Liver (tissue), 9 donors: ENCODE data around the gene AMD1. TPM values are rescaled to one million over a fixed set of nuclear protein-coding genes. Genes with fewer than 3 reads are reported as not detected.

Source experiments
- DNase-seq: peaks from one replicate; pipeline ENCODE4 v3.0.0-alpha.2; 2017; ENCODE audit warnings: low spot score
- H3K27ac ChIP-seq, 2 donors: one replicate each; pipeline ENCODE4 v1.7.0; 2013; ENCODE audit warnings: inconsistent platforms in 2 of 2, low read length in 2 of 2, control low read depth in 1 of 2, low read depth in 1 of 2, mild to moderate bottlenecking in 1 of 2
- H3K27me3 ChIP-seq, 4 donors: one replicate each; pipeline versions ENCODE4 v1.6.1 to v1.7.0; 2013; ENCODE audit warnings: low read length in 3 of 4, inconsistent platforms in 1 of 4, mild to moderate bottlenecking in 1 of 4, moderate library complexity in 1 of 4; ENCODE audit not compliant: control insufficient read depth in 4 of 4, insufficient read depth in 4 of 4
- H3K36me3 ChIP-seq, 4 donors: one replicate each; pipeline versions ENCODE4 v1.6.1 to v1.7.0; 2013; ENCODE audit warnings: low read length in 3 of 4, mild to moderate bottlenecking in 3 of 4, low read depth in 1 of 4, moderate library complexity in 1 of 4; ENCODE audit not compliant: control insufficient read depth in 4 of 4, insufficient read depth in 3 of 4
- H3K4me1 ChIP-seq, 4 donors: one replicate each; pipeline versions ENCODE4 v1.6.1 to v1.7.0; 2013; ENCODE audit warnings: low read length in 3 of 4, mild to moderate bottlenecking in 3 of 4, moderate library complexity in 1 of 4; ENCODE audit not compliant: control insufficient read depth in 4 of 4, insufficient read depth in 4 of 4
- H3K4me3 ChIP-seq, 3 donors: one replicate each; pipeline versions ENCODE4 v1.6.1 to v1.7.0; 2013; ENCODE audit warnings: low read length in 3 of 3, control low read depth in 1 of 3, low read depth in 1 of 3, mild to moderate bottlenecking in 1 of 3
- H3K9ac ChIP-seq, 2 donors: one replicate each; pipeline ENCODE4 v1.7.0; 2013; ENCODE audit warnings: low read length in 2 of 2, mild to moderate bottlenecking in 2 of 2, moderate library complexity in 2 of 2, control low read depth in 1 of 2, low read depth in 1 of 2
- H3K9me3 ChIP-seq, 4 donors: one replicate each; pipeline versions ENCODE4 v1.6.1 to v1.7.0; 2013; ENCODE audit warnings: low read length in 3 of 4; ENCODE audit not compliant: control insufficient read depth in 4 of 4
- ATF3 ChIP-seq: IDR thresholded peaks from 2 replicates; pipeline ENCODE4 v1.6.1; 2016; ENCODE audit warnings: antibody characterized with exemption
- CTCF ChIP-seq: fragments of 150-350 bp; IDR thresholded peaks from 2 replicates; pipeline ENCODE4 v1.5.1; 2017; ENCODE audit warnings: improper control_type of control experiment, low read depth, low read length; ENCODE audit not compliant: missing input control
- EGR1 ChIP-seq, 2 donors: IDR thresholded peaks; 2 replicates each; pipeline ENCODE4 v1.6.1; 2016 to 2018; ENCODE audit warnings: antibody characterized with exemption in 2 of 2, low read depth in 2 of 2
- FOXA1 ChIP-seq: IDR thresholded peaks from 2 replicates; pipeline ENCODE4 v1.6.1; 2016; ENCODE audit warnings: antibody characterized with exemption
- FOXA2 ChIP-seq: IDR thresholded peaks from 2 replicates; pipeline ENCODE4 v1.6.1; 2016; ENCODE audit warnings: antibody characterized with exemption
- GABPA ChIP-seq, 2 donors: IDR thresholded peaks in 1 of 2; conservative IDR thresholded peaks in 1 of 2; 2 replicates each; pipeline ENCODE4 v1.6.1; 2016; ENCODE audit warnings: antibody characterized with exemption in 2 of 2, mild to moderate bottlenecking in 1 of 2, moderate library complexity in 1 of 2
- HNF4A ChIP-seq, 2 donors: conservative IDR thresholded peaks; 2 replicates each; pipeline ENCODE4 v1.6.1; 2016; ENCODE audit warnings: antibody characterized with exemption in 2 of 2, mild to moderate bottlenecking in 2 of 2
- HNF4G ChIP-seq: IDR thresholded peaks from 2 replicates; pipeline ENCODE4 v1.6.1; 2016; ENCODE audit warnings: antibody characterized with exemption
- JUND ChIP-seq, 2 donors: IDR thresholded peaks; 2 replicates each; pipeline ENCODE4 v1.6.1; 2016; ENCODE audit warnings: antibody characterized with exemption in 2 of 2
- MAX ChIP-seq: IDR thresholded peaks from 2 replicates; pipeline ENCODE4 v1.6.1; 2016; ENCODE audit warnings: antibody characterized with exemption
- NR2F2 ChIP-seq: IDR thresholded peaks from 2 replicates; pipeline ENCODE4 v1.6.1; 2016; ENCODE audit warnings: antibody characterized with exemption
- RAD21 ChIP-seq, 2 donors: IDR thresholded peaks; 2 replicates each; pipeline ENCODE4 v1.6.1; 2016; ENCODE audit warnings: antibody characterized with exemption in 2 of 2, mild to moderate bottlenecking in 2 of 2
- REST ChIP-seq: IDR thresholded peaks from 2 replicates; pipeline ENCODE4 v1.6.1; 2016; ENCODE audit warnings: antibody characterized with exemption, mild to moderate bottlenecking
- RXRA ChIP-seq, 2 donors: IDR thresholded peaks; 2 replicates each; pipeline ENCODE4 v1.6.1; 2017 to 2018; ENCODE audit warnings: antibody characterized with exemption in 2 of 2, mild to moderate bottlenecking in 1 of 2
- SP1 ChIP-seq: IDR thresholded peaks from 2 replicates; pipeline ENCODE4 v1.6.1; 2018; ENCODE audit warnings: antibody characterized with exemption, mild to moderate bottlenecking
- TAF1 ChIP-seq: conservative IDR thresholded peaks from 2 replicates; pipeline ENCODE4 v1.6.1; 2016; ENCODE audit warnings: antibody characterized with exemption, mild to moderate bottlenecking
- YY1 ChIP-seq: IDR thresholded peaks from 2 replicates; pipeline ENCODE4 v1.6.1; 2016; ENCODE audit warnings: antibody characterized with exemption, mild to moderate bottlenecking
- ZBTB33 ChIP-seq: IDR thresholded peaks from 2 replicates; pipeline ENCODE4 v1.6.1; 2016; ENCODE audit warnings: antibody characterized with exemption
- WGBS: extraction: QIAGEN DNeasy Blood & Tissue Kit; methylation state at CpG from one replicate; pipeline ENCODE4 v1.1.7; 2013; 5-methylcytosine and 5-hydroxymethylcytosine counted together
- polyA plus RNA-seq, 2 donors: library from polyadenylated mRNA; stranded (reverse) in 1 of 2; unstranded in 1 of 2; fragments of 200-250 nt in 1 of 2; fragments of >200 nt in 1 of 2; fragmentation: Nextera tagmentation in 1 of 2; extraction: Ambion mirVana in 1 of 2; gene quantifications; one replicate each; pipeline versions ENCODE4 v1.2.1 to v1.2.3, GENCODE V29; 2013 to 2015
- total RNA-seq, 2 donors: library from RNA; depleted of rRNA; stranded (reverse); fragments of >200 nt; gene quantifications; one replicate each; pipeline ENCODE4 v1.2.3, GENCODE V29; 2014
- donor health status: healthy.
- donor health status: healthy.
- donor health status: healthy.
- donor health status: healthy.
- donor health status: healthy.

Gene AMD1
- total and polyA plus RNA-seq, 4 donors: 14.5 to 46.4 (median 32.7) TPM

GRCh38 chr6:110841266-110841665, 33.3 kb upstream of the AMD1 start:
- no peak overlapping the region for H3K4me3 ChIP-seq
- no peaks in the 10 kb centered on the region for H3K9me3 ChIP-seq
- no peaks in the 10 kb centered on the region for H3K36me3 ChIP-seq
- 91% methylated on average over 6 of the region's 6 CpGs for WGBS
- no peak overlapping the region for H3K9ac ChIP-seq
- TF ChIP-seq JUND (IDR thresholded peaks at IDR 0.05) (no peak), TAF1 (no peak), CTCF (no peak), YY1 (no peak), RXRA (IDR thresholded peaks at IDR 0.05) (no peak), MAX (no peak), HNF4G (no peak), EGR1 (IDR thresholded peaks at IDR 0.05; ENCODE audit: low read depth in 2 of 2) (no peak), ATF3 (no peak), ZBTB33 (no peak), NR2F2 (no peak), REST (no peak), GABPA (IDR thresholded peaks at IDR 0.05 in 1 of 2, conservative IDR thresholded peaks at IDR 0.05 in 1 of 2) (no peak), FOXA2 (no peak), FOXA1 (no peak), RAD21 (IDR thresholded peaks at IDR 0.05) (no peak), SP1 (no peak), HNF4A (conservative IDR thresholded peaks at IDR 0.05) (no peak)
- H3K27me3 ChIP-seq: no peaks in the 10 kb centered on the region
- DNase-seq: no peak
- H3K27ac ChIP-seq: no peak overlapping the region
- H3K4me1 ChIP-seq: no peaks in the 10 kb centered on the region

- Histone ChIP-seq H3K27ac (no peak overlapping the region), H3K4me3 (no peak overlapping the region), H3K27me3 (no peaks in the 10 kb centered on the region), H3K9ac (no peak overlapping the region), H3K4me1 (no peaks in the 10 kb centered on the region), H3K9me3 (no peaks in the 10 kb centered on the region), H3K36me3 (no peaks in the 10 kb centered on the region)
- WGBS: 86% methylated on average over 4 of the region's 4 CpGs
- TF ChIP-seq RAD21 (IDR thresholded peaks at IDR 0.05): no peak
- no peak for DNase-seq
Measured at GRCh38 chr6:110849781-110850180, 24.8 kb upstream of the AMD1 start.
